ENCODE results near the gene BRINP2.

BRINP2 gene

GRCh38 chr1:177227978-177228692, 57.4 kb downstream of the BRINP2 start:
- no peak for DNase-seq (ENCODE audit: low read depth)

GRCh38 chr1:177228693-177229065, 57.9 kb downstream of the BRINP2 start:
- no peak for DNase-seq (ENCODE audit: low read depth)

- DNase-seq (ENCODE audit: low read depth), result no peak
These were observed 59.0 kb downstream of the BRINP2 start for GRCh38 chr1:177229781-177230180.

GRCh38 chr1:177230228-177231016, 59.7 kb downstream of the BRINP2 start:
- DNase-seq (ENCODE audit: low read depth), result no peak

GRCh38 chr1:177235350-177235749, 64.6 kb downstream of the BRINP2 start:
- no peak for DNase-seq (ENCODE audit: low read depth)

- no peak for DNase-seq (ENCODE audit: low read depth)
These were observed 66.2 kb downstream of the BRINP2 start for GRCh38 chr1:177236962-177237361.

GRCh38 chr1:177238967-177239366, 68.2 kb downstream of the BRINP2 start:
- no peak for DNase-seq (ENCODE audit: low read depth)

- no peak for DNase-seq (ENCODE audit: low read depth)
These were observed 69.0 kb downstream of the BRINP2 start for GRCh38 chr1:177239792-177240191.

GRCh38 chr1:177243773-177244172, 73.0 kb downstream of the BRINP2 start:
- DNase-seq (ENCODE audit: low read depth), result no peak

- no peak for DNase-seq (ENCODE audit: low read depth)
These were observed 76.2 kb downstream of the BRINP2 start for GRCh38 chr1:177246710-177247580.

- DNase-seq (ENCODE audit: low read depth), result no peak
These were observed 76.9 kb downstream of the BRINP2 start for GRCh38 chr1:177247623-177248176.

GRCh38 chr1:177248258-177248657, 77.5 kb downstream of the BRINP2 start:
- DNase-seq (ENCODE audit: low read depth), result no peak

- no peak for DNase-seq (ENCODE audit: low read depth)
These were observed 78.5 kb downstream of the BRINP2 start for GRCh38 chr1:177249231-177249630.

GRCh38 chr1:177252877-177253276, 82.1 kb downstream of the BRINP2 start:
- DNase-seq (ENCODE audit: low read depth), result no peak

GRCh38 chr1:177255411-177255810, 84.7 kb downstream of the BRINP2 start:
- no peak for DNase-seq (ENCODE audit: low read depth)

GRCh38 chr1:177256153-177257075, 85.7 kb downstream of the BRINP2 start:
- DNase-seq (ENCODE audit: low read depth), result no peak

GRCh38 chr1:177257128-177257527, 86.4 kb downstream of the BRINP2 start:
- DNase-seq (ENCODE audit: low read depth), result no peak

GRCh38 chr1:177257576-177257975, 86.8 kb downstream of the BRINP2 start:
- no peak for DNase-seq (ENCODE audit: low read depth)

- no peak for DNase-seq (ENCODE audit: low read depth)
These were observed 100.1 kb downstream of the BRINP2 start for GRCh38 chr1:177270863-177271262.

GRCh38 chr1:177273141-177273540, 102.4 kb downstream of the BRINP2 start:
- no peak for DNase-seq (ENCODE audit: low read depth)

- DNase-seq (ENCODE audit: low read depth), result no peak
These were observed 104.0 kb downstream of the BRINP2 start for GRCh38 chr1:177274687-177275211.
